Chondrocyte (in vitro differentiated cells): Measurements from ENCODE around the gene LCE1E. TPM values are rescaled to one million over a fixed set of nuclear protein-coding genes. Genes with fewer than 3 reads are reported as not detected.

ENCODE experiments used
- DNase-seq: peaks from one replicate; pipeline ENCODE4 v3.0.0; 2021; ENCODE audit warnings: mixed read lengths, low spot score
- H3K27ac Mint-ChIP-seq: one replicate; pipeline ENCODE4 v1.8.0; 2021; ENCODE audit warnings: mild to moderate bottlenecking, moderate library complexity, mixed read lengths; ENCODE audit not compliant: unreplicated experiment
- H3K27me3 Mint-ChIP-seq: 2 replicates; pipeline ENCODE4 v1.8.0; 2021; ENCODE audit warnings: low read depth, mixed read lengths
- H3K36me3 Mint-ChIP-seq: 2 replicates; pipeline ENCODE4 v1.8.0; 2021; ENCODE audit warnings: low read depth, mixed read lengths
- H3K4me1 Mint-ChIP-seq: 2 replicates; pipeline ENCODE4 v1.8.0; 2021; ENCODE audit warnings: low read depth, mild to moderate bottlenecking, mixed read lengths
- H3K4me3 Mint-ChIP-seq: one replicate; pipeline ENCODE4 v1.8.0; 2021; ENCODE audit warnings: mild to moderate bottlenecking, moderate library complexity, mixed read lengths; ENCODE audit not compliant: unreplicated experiment
- H3K9me3 Mint-ChIP-seq: 2 replicates; pipeline ENCODE4 v1.8.0; 2021; ENCODE audit warnings: low read depth, mixed read lengths
- total RNA-seq: library from RNA; stranded (reverse); gene quantifications from 3 replicates; pipeline ENCODE4 v1.2.1, GENCODE V29; 2021
- TF ChIP-seq, protein P1 (sequence below): fragments of 200-600 bp; sonication (generic); IDR thresholded peaks from 2 replicates; pipeline ENCODE4 v1.5.0; 2021; ENCODE audit warnings: antibody characterized with exemption, mild to moderate bottlenecking, moderate library complexity

LCE1E gene
- total RNA-seq, 1 donor from 2014 or later = not detected

DNA sequence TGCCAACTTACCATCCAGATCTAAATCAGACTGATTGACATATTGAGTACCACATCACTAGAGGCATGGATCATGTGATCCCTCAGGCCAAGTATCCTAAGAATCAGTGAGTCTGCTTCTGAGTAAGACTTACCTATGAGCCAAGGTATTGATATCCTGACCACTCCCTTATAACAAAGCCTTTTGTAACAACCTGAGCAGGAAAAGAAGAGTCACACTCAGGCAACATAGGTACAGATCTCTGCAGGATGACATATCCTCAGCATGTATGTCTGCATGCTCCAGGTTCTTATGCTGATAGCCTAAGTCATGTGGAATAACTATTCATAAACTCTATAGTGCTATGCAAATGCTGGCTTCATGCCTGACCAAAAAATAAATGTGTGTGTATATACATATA lies 38.9 kb downstream of the LCE1E start:
- Mint-ChIP-seq H3K27me3 (no peaks in the 10 kb centered on the region), H3K9me3 (peaks cover 7% of the 10 kb centered on the region), H3K27ac (no peak overlapping the region), H3K36me3 (no peaks in the 10 kb centered on the region), H3K4me1 (no peaks in the 10 kb centered on the region), H3K4me3 (no peak overlapping the region)
- no peak for DNase-seq
- TF ChIP-seq, protein P1, sequence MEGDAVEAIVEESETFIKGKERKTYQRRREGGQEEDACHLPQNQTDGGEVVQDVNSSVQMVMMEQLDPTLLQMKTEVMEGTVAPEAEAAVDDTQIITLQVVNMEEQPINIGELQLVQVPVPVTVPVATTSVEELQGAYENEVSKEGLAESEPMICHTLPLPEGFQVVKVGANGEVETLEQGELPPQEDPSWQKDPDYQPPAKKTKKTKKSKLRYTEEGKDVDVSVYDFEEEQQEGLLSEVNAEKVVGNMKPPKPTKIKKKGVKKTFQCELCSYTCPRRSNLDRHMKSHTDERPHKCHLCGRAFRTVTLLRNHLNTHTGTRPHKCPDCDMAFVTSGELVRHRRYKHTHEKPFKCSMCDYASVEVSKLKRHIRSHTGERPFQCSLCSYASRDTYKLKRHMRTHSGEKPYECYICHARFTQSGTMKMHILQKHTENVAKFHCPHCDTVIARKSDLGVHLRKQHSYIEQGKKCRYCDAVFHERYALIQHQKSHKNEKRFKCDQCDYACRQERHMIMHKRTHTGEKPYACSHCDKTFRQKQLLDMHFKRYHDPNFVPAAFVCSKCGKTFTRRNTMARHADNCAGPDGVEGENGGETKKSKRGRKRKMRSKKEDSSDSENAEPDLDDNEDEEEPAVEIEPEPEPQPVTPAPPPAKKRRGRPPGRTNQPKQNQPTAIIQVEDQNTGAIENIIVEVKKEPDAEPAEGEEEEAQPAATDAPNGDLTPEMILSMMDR = no peak

GRCh38 chr1:152827173-152827572 lies 41.1 kb downstream of the LCE1E start, which contains the start of gene LCE1A:
TSS of gene LCE1A (plus strand) at chr1:152827473. CDS start at chr1:152827473, 0 bp downstream.
- no peak within 1 kb of the TSS for H3K4me3 Mint-ChIP-seq
- H3K27ac Mint-ChIP-seq = no peak within 1 kb of the TSS
- H3K4me1 Mint-ChIP-seq = no peaks in the 10 kb centered on the region
- TF ChIP-seq, protein P1 = no peak
- no peaks in the 10 kb centered on the region for H3K36me3 Mint-ChIP-seq
- H3K27me3 Mint-ChIP-seq = no peaks in the 10 kb centered on the region
- DNase-seq = no peak
- H3K9me3 Mint-ChIP-seq = peaks cover 12% of the 10 kb centered on the region

GRCh38 chr1:152836870-152837269 lies 50.8 kb downstream of the LCE1E start:
- H3K9me3 Mint-ChIP-seq = peaks cover 2% of the 10 kb centered on the region
- no peak overlapping the region for H3K27ac Mint-ChIP-seq
- TF ChIP-seq, protein P1 = no peak
- no peak overlapping the region for H3K4me3 Mint-ChIP-seq
- H3K4me1 Mint-ChIP-seq = no peaks in the 10 kb centered on the region
- no peak for DNase-seq
- H3K36me3 Mint-ChIP-seq = no peaks in the 10 kb centered on the region
- H3K27me3 Mint-ChIP-seq = no peaks in the 10 kb centered on the region

Other genes with a start within 250 kb of the LCE1E start
- gene LCE3E, start 219.5 kb upstream of the LCE1E start, total RNA-seq = not detected in 3 replicates
- not detected in 3 replicates for gene LCE3D, start 205.7 kb upstream of the LCE1E start, total RNA-seq
- not detected in 3 replicates for gene LCE3C, start 186.0 kb upstream of the LCE1E start, total RNA-seq
- gene LCE3B, start 172.4 kb upstream of the LCE1E start, total RNA-seq = not detected in 3 replicates
- not detected in 3 replicates for gene LCE3A, start 163.2 kb upstream of the LCE1E start, total RNA-seq
- not detected in 3 replicates for gene LCE2D, start 122.9 kb upstream of the LCE1E start, total RNA-seq
- gene LCE2C, start 111.0 kb upstream of the LCE1E start, total RNA-seq = not detected in 3 replicates
- not detected in 3 replicates for gene LCE2B, start 100.1 kb upstream of the LCE1E start, total RNA-seq
- gene LCE2A, start 87.9 kb upstream of the LCE1E start, total RNA-seq = not detected in 3 replicates
- not detected in 3 replicates for gene LCE4A, start 78.1 kb upstream of the LCE1E start, total RNA-seq
- not detected in 3 replicates for gene KPRP, start 28.2 kb upstream of the LCE1E start, total RNA-seq
- not detected in 3 replicates for gene LCE1F, start 11.1 kb upstream of the LCE1E start, total RNA-seq
- not detected in 3 replicates for gene LCE1D, start 10.5 kb downstream of the LCE1E start, total RNA-seq
- gene LCE1C, start 20.4 kb downstream of the LCE1E start, total RNA-seq = not detected in 3 replicates
- not detected in 3 replicates for gene LCE1B, start 25.7 kb downstream of the LCE1E start, total RNA-seq
- gene LCE1A, start 41.2 kb downstream of the LCE1E start, total RNA-seq = not detected in 3 replicates
- not detected in 3 replicates for gene LCE6A, start 56.6 kb downstream of the LCE1E start, total RNA-seq
- gene LCE7A, start 73.7 kb downstream of the LCE1E start, total RNA-seq = not detected in 3 replicates
- not detected in 3 replicates for gene SMCP, start 92.1 kb downstream of the LCE1E start, total RNA-seq
- not detected in 3 replicates for gene IVL, start 122.3 kb downstream of the LCE1E start, total RNA-seq
- gene SPRR5, start 160.9 kb downstream of the LCE1E start, total RNA-seq = not detected in 3 replicates
- not detected in 3 replicates for gene SPRR4, start 184.4 kb downstream of the LCE1E start, total RNA-seq
- gene SPRR1A, start 197.8 kb downstream of the LCE1E start, total RNA-seq = not detected in 3 replicates
- gene SPRR3, start 215.5 kb downstream of the LCE1E start, total RNA-seq = not detected in 3 replicates
- not detected in 3 replicates for gene SPRR1B, start 244.9 kb downstream of the LCE1E start, total RNA-seq